ENCODE results near the gene SPNS3. TPM values are rescaled to one million over a fixed set of nuclear protein-coding genes. Genes with fewer than 3 reads are reported as not detected.

SPNS3 gene
- polyA plus RNA-seq, 3 donors = 0.16 to 0.24 TPM; not detected in 1

- H3K27ac ChIP-seq (ENCODE audit: low read depth, low read length) = no peak overlapping the region
- 68 to 85% (median 83%) methylated on average over 22 to 24 of the region's 24 CpGs for whole genome bisulfite sequencing, 3 donors
These were observed 79.6 kb downstream of the SPNS3 start for GRCh38 chr17:4513113-4514032.

- 60 to 85% (median 85%) methylated on average over 7 of the region's 7 CpGs for WGBS, 3 donors
These were observed 80.5 kb downstream of the SPNS3 start for GRCh38 chr17:4514206-4514605.

GRCh38 chr17:4514779-4515178 is 81.0 kb downstream of the SPNS3 start:
- WGBS, 3 donors = 80 to 92% (median 90%) methylated on average over 11 of the region's 11 CpGs
- H3K27ac ChIP-seq (ENCODE audit: low read depth, low read length) = no peak overlapping the region

More at GRCh38 chr17:4514206-4514605, 80.5 kb downstream of the SPNS3 start:
- H3K27ac ChIP-seq (ENCODE audit: low read depth, low read length) = no peak overlapping the region

- H3K27ac ChIP-seq (ENCODE audit: low read depth, low read length) = no peak overlapping the region
- 26 to 93% (median 87%) methylated on average over 5 of the region's 5 CpGs for WGBS, 3 donors
These were observed 81.8 kb downstream of the SPNS3 start for GRCh38 chr17:4515501-4515900.

GRCh38 chr17:4516735-4517134 is 83.0 kb downstream of the SPNS3 start:
- no peak overlapping the region for H3K27ac ChIP-seq (ENCODE audit: low read depth, low read length)
- 50 to 64% (median 57%) methylated on average over 11 of the region's 11 CpGs for whole genome bisulfite sequencing, 3 donors

GRCh38 chr17:4518901-4519300 is 85.2 kb downstream of the SPNS3 start:
- 73 to 94% (median 83%) methylated on average over 10 of the region's 10 CpGs for WGBS, 3 donors

GRCh38 chr17:4519361-4519788 is 85.6 kb downstream of the SPNS3 start:
- no peak overlapping the region for H3K27ac ChIP-seq (ENCODE audit: low read depth, low read length)

More at GRCh38 chr17:4518901-4519300, 85.2 kb downstream of the SPNS3 start:
- no peak overlapping the region for H3K27ac ChIP-seq (ENCODE audit: low read depth, low read length)

GRCh38 chr17:4520060-4520893 is 86.5 kb downstream of the SPNS3 start:
- peak overlapping the region; percentile 30 for H3K27ac ChIP-seq (ENCODE audit: low read depth, low read length)

More at GRCh38 chr17:4519361-4519788, 85.6 kb downstream of the SPNS3 start:
- WGBS, 3 donors = 63 to 79% (median 71%) methylated on average over 13 to 14 of the region's 14 CpGs

GRCh38 chr17:4520894-4521600 is 87.3 kb downstream of the SPNS3 start:
- 70 to 85% (median 80%) methylated on average over 8 of the region's 8 CpGs for WGBS, 3 donors
- H3K27ac ChIP-seq (ENCODE audit: low read depth, low read length) = no peak overlapping the region

More at GRCh38 chr17:4520060-4520893, 86.5 kb downstream of the SPNS3 start:
- 72 to 93% (median 77%) methylated on average over 19 of the region's 19 CpGs for WGBS, 3 donors

GRCh38 chr17:4522661-4523060 is 88.9 kb downstream of the SPNS3 start:
- 74 to 82% (median 81%) methylated on average over 6 of the region's 6 CpGs for WGBS, 3 donors
- H3K27ac ChIP-seq (ENCODE audit: low read depth, low read length) = no peak overlapping the region

- no peak overlapping the region for H3K27ac ChIP-seq (ENCODE audit: low read depth, low read length)
- 83 to 95% (median 84%) methylated on average over 8 of the region's 8 CpGs for whole genome bisulfite sequencing, 3 donors
These were observed 90.2 kb downstream of the SPNS3 start for GRCh38 chr17:4523946-4524345.

GRCh38 chr17:4525691-4526397 is 92.1 kb downstream of the SPNS3 start:
- no peak overlapping the region for H3K27ac ChIP-seq (ENCODE audit: low read depth, low read length)
- 81 to 88% (median 87%) methylated on average over 11 of the region's 11 CpGs for WGBS, 3 donors

- no peak overlapping the region for H3K27ac ChIP-seq (ENCODE audit: low read depth, low read length)
- 35 to 93% (median 50%) methylated on average over 1 of the region's 1 CpG for WGBS, 3 donors
These were observed 93.4 kb downstream of the SPNS3 start for GRCh38 chr17:4527134-4527533.

- no peak overlapping the region for H3K27ac ChIP-seq (ENCODE audit: low read depth, low read length)
- 54 to 78% (median 61%) methylated on average over 12 of the region's 12 CpGs for WGBS, 3 donors
These were observed 93.9 kb downstream of the SPNS3 start for GRCh38 chr17:4527566-4528125.

- no peak overlapping the region for H3K27ac ChIP-seq (ENCODE audit: low read depth, low read length)
- WGBS, 3 donors = 81 to 88% (median 85%) methylated on average over 13 of the region's 13 CpGs
These were observed 95.9 kb downstream of the SPNS3 start for GRCh38 chr17:4529533-4530152.

- 49 to 79% (median 59%) methylated on average over 30 of the region's 30 CpGs for WGBS, 3 donors
- H3K27ac ChIP-seq (ENCODE audit: low read depth, low read length) = no peak overlapping the region
These were observed 97.3 kb downstream of the SPNS3 start for GRCh38 chr17:4530799-4531730.

Data from adipose tissue (tissue), 3 donors.